Natural killer cell (primary cell): ENCODE results near the gene NIT1. TPM values are rescaled to one million over a fixed set of nuclear protein-coding genes. Genes with fewer than 3 reads are reported as not detected.
A peak's percentile ranks its signal among the peaks of the same experiment; 100 is the strongest.

ENCODE experiments used
- ATAC-seq, 3 donors: fragments of 150-1000 bp in 2 of 3; fragments of 200-7000 bp in 1 of 3; cut with Tn5 transposase; 1 replicate in 1 of 3; 2 replicates in 2 of 3; pipeline ENCODE4 v1.10.0; 2021; ENCODE audit warnings: mild to moderate bottlenecking in 2 of 3, moderate library complexity in 2 of 3
- DNase-seq, 2 donors: peaks; one replicate each; pipeline versions ENCODE4 v3.0.0 to v3.0.0-alpha.2; 2013 to 2021; ENCODE audit warnings: mixed read lengths in 1 of 2
- H3K27ac ChIP-seq: one replicate; pipeline ENCODE4 v1.5.1; 2013; ENCODE audit warnings: mild to moderate bottlenecking, low read length
- H3K27me3 ChIP-seq: one replicate; pipeline ENCODE4 v1.6.1; 2013; ENCODE audit warnings: low read length; ENCODE audit not compliant: control insufficient read depth, insufficient read depth
- H3K36me3 ChIP-seq: one replicate; pipeline ENCODE4 v1.6.1; 2013; ENCODE audit warnings: low read length; ENCODE audit not compliant: control insufficient read depth, insufficient read depth
- H3K4me1 ChIP-seq: one replicate; pipeline ENCODE4 v1.6.1; 2013; ENCODE audit warnings: low read length; ENCODE audit not compliant: control insufficient read depth, insufficient read depth
- H3K4me3 ChIP-seq: one replicate; pipeline ENCODE4 v1.5.1; 2013; ENCODE audit warnings: low read length
- H3K9me3 ChIP-seq: one replicate; pipeline ENCODE4 v1.6.1; 2013; ENCODE audit warnings: low read length; ENCODE audit not compliant: control insufficient read depth, insufficient read depth
- H3K27ac Mint-ChIP-seq, 2 donors: one replicate each; pipeline ENCODE4 v1.8.0; 2022; ENCODE audit warnings: mild to moderate bottlenecking in 2 of 2, mixed read lengths in 2 of 2, moderate library complexity in 1 of 2
- H3K27me3 Mint-ChIP-seq, 2 donors: one replicate each; pipeline ENCODE4 v1.8.0; 2022; ENCODE audit warnings: low read depth in 2 of 2, mixed read lengths in 2 of 2
- H3K36me3 Mint-ChIP-seq: one replicate; pipeline ENCODE4 v1.8.0; 2022; ENCODE audit warnings: mixed read lengths
- H3K4me1 Mint-ChIP-seq, 2 donors: one replicate each; pipeline ENCODE4 v1.8.0; 2022; ENCODE audit warnings: mixed read lengths in 2 of 2
- H3K4me3 Mint-ChIP-seq: one replicate; pipeline ENCODE4 v1.8.0; 2022; ENCODE audit warnings: mild to moderate bottlenecking, moderate library complexity, mixed read lengths
- H3K9me3 Mint-ChIP-seq, 2 donors: one replicate each; pipeline ENCODE4 v1.8.0; 2022; ENCODE audit warnings: mixed read lengths in 2 of 2
- CTCF ChIP-seq: fragments of 200-600 bp; IDR thresholded peaks from one replicate; pipeline ENCODE4 v1.8.0; 2022; ENCODE audit warnings: antibody characterized with exemption
- WGBS: methylation state at CpG from one replicate; pipeline ENCODE4 v1.1.7; 2013; ENCODE audit warnings: missing lambda C conversion rate; ENCODE audit not compliant: insufficient coverage; 5-methylcytosine and 5-hydroxymethylcytosine counted together
- intact Hi-C: fragments of 100-400 bp; cut with micrococcal nuclease; formaldehyde crosslinking; loops from one replicate; pipeline ENCODE4 v1.14.2; 2022
- total RNA-seq, 4 donors: library from RNA; stranded (reverse); fragments of 120-200 nt in 1 of 4; gene quantifications; one replicate each; pipeline versions ENCODE4 v1.2.3 to v1.2.4, GENCODE V29; 2013 to 2022

The NIT1 gene
- total RNA-seq, 3 donors from 2014 or later (not counting 1 experiment from before 2014, with no cell fraction given), result 26.5 to 31.7 (median 31.6) TPM

DNA sequence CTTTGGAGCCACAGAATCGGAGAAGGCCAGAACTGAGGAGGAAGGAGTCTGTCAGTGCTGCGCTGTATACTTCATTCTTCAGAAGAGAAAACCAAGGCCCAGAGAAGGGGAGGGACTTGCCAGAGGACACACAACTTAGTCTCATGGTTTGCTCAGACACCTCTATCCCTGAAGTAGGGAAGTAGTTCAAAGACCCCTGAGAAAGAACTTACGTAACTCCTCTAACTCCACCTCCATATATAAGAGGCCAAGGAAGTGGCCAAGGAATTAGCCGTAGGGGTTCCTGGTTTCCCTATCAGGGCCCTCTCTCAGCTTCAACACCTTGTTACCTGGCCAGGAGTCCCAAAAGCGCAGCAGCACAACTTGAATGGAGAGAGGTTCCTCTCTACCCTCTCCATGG lies 28.0 kb upstream of the NIT1 start:
- H3K4me1 Mint-ChIP-seq, result no peaks in the 10 kb centered on the region
- DNase-seq (no peak), ATAC-seq (no peak)
- H3K27me3 Mint-ChIP-seq, result peaks cover 0 to 8% of the 10 kb centered on the region in 2 donors
- no peaks in the 10 kb centered on the region for H3K36me3 ChIP-seq
- no peaks in the 10 kb centered on the region for H3K9me3 Mint-ChIP-seq
- no peaks in the 10 kb centered on the region for H3K9me3 ChIP-seq
- H3K36me3 Mint-ChIP-seq, result no peaks in the 10 kb centered on the region
- no peaks in the 10 kb centered on the region for H3K4me1 ChIP-seq
- no peak overlapping the region for H3K27ac Mint-ChIP-seq
- no peak overlapping the region for H3K4me3 ChIP-seq
- no peak overlapping the region for H3K4me3 Mint-ChIP-seq
- over 99% methylated on average over 5 of the region's 5 CpGs for WGBS
- no peak for TF ChIP-seq CTCF
- intact Hi-C loops, result no loop called here
- H3K27ac ChIP-seq, result no peak overlapping the region
- H3K27me3 ChIP-seq, result no peaks in the 10 kb centered on the region

GRCh38 chr1:161090617-161091016 lies 27.3 kb upstream of the NIT1 start:
- Histone ChIP-seq H3K4me1 (no peaks in the 10 kb centered on the region), H3K4me3 (no peak overlapping the region), H3K36me3 (no peaks in the 10 kb centered on the region), H3K27ac (no peak overlapping the region), H3K9me3 (no peaks in the 10 kb centered on the region), H3K27me3 (no peaks in the 10 kb centered on the region)
- Mint-ChIP-seq H3K36me3 (no peaks in the 10 kb centered on the region), H3K4me3 (no peak overlapping the region), H3K27ac (no peak overlapping the region), H3K9me3 (no peaks in the 10 kb centered on the region), H3K4me1 (no peaks in the 10 kb centered on the region), H3K27me3 (peaks cover 0 to 8% of the 10 kb centered on the region in 2 donors)
- no peak for TF ChIP-seq CTCF
- DNase-seq (peak in 1 of 2 donors; percentile 33), ATAC-seq (no peak)
- WGBS, result 75% methylated on average over 3 of the region's 3 CpGs
- intact Hi-C loops, result no loop called here

DNA sequence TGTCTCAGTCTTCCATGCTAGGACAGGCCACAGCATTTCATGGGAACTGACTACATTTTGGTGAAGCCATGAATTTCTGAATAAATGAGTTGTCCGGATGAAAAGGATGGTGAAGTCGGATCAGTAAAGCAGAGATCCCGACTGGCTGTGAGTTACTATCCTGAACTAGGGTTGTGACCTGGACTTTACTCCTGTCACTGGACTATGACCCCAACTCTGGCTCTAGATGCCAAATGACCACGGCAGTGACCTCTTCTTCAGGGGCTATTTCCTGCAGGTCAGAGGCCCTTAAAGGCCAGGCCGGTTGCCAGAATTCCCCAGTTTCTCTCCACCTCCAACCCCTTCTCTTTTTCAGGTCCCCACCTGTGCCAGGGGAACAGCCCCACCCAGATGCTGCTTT lies 26.8 kb upstream of the NIT1 start:
- TF ChIP-seq CTCF, result no peak
- Mint-ChIP-seq H3K36me3 (no peaks in the 10 kb centered on the region), H3K27me3 (peaks cover 0 to 8% of the 10 kb centered on the region in 2 donors), H3K4me3 (no peak overlapping the region), H3K4me1 (no peaks in the 10 kb centered on the region), H3K9me3 (no peaks in the 10 kb centered on the region), H3K27ac (no peak overlapping the region)
- intact Hi-C loops, result no loop called here
- no peak overlapping the region for H3K4me3 ChIP-seq
- DNase-seq (no peak), ATAC-seq (no peak)
- H3K27me3 ChIP-seq, result no peaks in the 10 kb centered on the region
- no peaks in the 10 kb centered on the region for H3K36me3 ChIP-seq
- H3K27ac ChIP-seq, result no peak overlapping the region
- no peaks in the 10 kb centered on the region for H3K9me3 ChIP-seq
- H3K4me1 ChIP-seq, result no peaks in the 10 kb centered on the region
- WGBS, result 92% methylated on average over 5 of the region's 5 CpGs

DNA sequence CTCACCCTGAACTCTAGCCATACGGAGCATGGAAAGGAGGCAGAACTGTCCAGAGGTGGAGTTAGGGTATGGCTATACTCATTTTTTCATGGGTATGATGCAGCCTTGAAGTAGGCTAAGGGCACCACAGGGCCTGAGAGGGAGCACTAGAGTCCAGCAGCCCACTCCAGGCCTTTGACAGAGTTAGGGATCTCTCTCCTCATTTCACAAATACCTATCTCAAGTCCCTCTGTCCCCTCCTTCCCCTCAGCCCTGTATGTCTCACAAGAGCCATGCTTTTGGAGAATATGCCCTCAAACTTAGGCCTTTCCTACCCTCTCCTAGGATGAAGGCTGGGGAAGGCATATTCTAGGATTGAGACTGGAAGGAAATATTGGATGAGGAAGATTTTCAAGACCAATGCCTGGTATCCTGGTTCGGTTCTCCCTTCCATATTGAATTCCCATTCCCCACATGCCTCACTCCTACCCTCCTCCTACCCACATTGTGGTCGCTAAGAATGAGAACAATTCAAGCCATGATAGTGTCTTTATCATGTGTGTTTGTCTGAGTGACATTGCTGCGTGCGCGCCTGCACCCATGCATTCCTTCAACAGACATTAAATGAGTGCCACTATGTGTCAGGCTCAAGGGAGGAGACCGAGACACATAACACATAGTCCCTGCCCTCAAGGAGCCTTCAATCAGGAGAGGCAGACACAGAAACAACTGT lies 26.0 kb upstream of the NIT1 start:
- peaks cover 1% of the 10 kb centered on the region in 2 donors for H3K4me1 Mint-ChIP-seq
- ATAC-seq, result no peak
- peaks cover 2% of the 10 kb centered on the region for H3K4me1 ChIP-seq
- intact Hi-C loops, result no loop called here
- no peaks in the 10 kb centered on the region for H3K27me3 ChIP-seq
- no peaks in the 10 kb centered on the region for H3K9me3 ChIP-seq
- H3K4me3 ChIP-seq, result no peak overlapping the region
- H3K4me3 Mint-ChIP-seq, result no peak overlapping the region
- H3K27me3 Mint-ChIP-seq, result peaks cover 0 to 8% of the 10 kb centered on the region in 2 donors
- no peak overlapping the region for H3K27ac Mint-ChIP-seq
- H3K36me3 Mint-ChIP-seq, result no peaks in the 10 kb centered on the region
- no peaks in the 10 kb centered on the region for H3K9me3 Mint-ChIP-seq
- no peaks in the 10 kb centered on the region for H3K36me3 ChIP-seq
- H3K27ac ChIP-seq, result no peak overlapping the region
- DNase-seq, result no peak
- no peak for TF ChIP-seq CTCF
- WGBS, result 94% methylated on average over 5 of the region's 7 CpGs
